Transverse colon (tissue), 4 donors: ENCODE results near the gene CTNNAL1.

ENCODE experiments used
- EP300 ChIP-seq: sonication (generic); formaldehyde crosslinking; IDR thresholded peaks from one replicate; pipeline ENCODE4 v1.6.1; 2017; ENCODE audit warnings: antibody characterized with exemption, low read depth
- POLR2A ChIP-seq: fragments of 450-650 bp; IDR thresholded peaks from one replicate; pipeline ENCODE4 v1.6.1; 2016; ENCODE audit warnings: antibody characterized with exemption, mild to moderate bottlenecking, moderate library complexity
- POLR2AphosphoS5 ChIP-seq, 3 donors: sonication (generic); formaldehyde crosslinking; IDR thresholded peaks; one replicate each; pipeline ENCODE4 v1.6.1; 2016; ENCODE audit warnings: antibody characterized with exemption in 3 of 3
- TF ChIP-seq, protein P1 (sequence below), 5 experiments: fragments of 200-600 bp in 3 of 5; fragments of 450-650 bp in 2 of 5; sonication (generic) in 3 of 5; IDR thresholded peaks; 1 replicate in 2 of 5; 2 replicates in 3 of 5; pipeline ENCODE4 v1.5.1; 2016 to 2017; ENCODE audit warnings: antibody characterized with exemption in 5 of 5, inconsistent platforms in 3 of 5, mild to moderate bottlenecking in 2 of 5, moderate library complexity in 1 of 5

DNA sequence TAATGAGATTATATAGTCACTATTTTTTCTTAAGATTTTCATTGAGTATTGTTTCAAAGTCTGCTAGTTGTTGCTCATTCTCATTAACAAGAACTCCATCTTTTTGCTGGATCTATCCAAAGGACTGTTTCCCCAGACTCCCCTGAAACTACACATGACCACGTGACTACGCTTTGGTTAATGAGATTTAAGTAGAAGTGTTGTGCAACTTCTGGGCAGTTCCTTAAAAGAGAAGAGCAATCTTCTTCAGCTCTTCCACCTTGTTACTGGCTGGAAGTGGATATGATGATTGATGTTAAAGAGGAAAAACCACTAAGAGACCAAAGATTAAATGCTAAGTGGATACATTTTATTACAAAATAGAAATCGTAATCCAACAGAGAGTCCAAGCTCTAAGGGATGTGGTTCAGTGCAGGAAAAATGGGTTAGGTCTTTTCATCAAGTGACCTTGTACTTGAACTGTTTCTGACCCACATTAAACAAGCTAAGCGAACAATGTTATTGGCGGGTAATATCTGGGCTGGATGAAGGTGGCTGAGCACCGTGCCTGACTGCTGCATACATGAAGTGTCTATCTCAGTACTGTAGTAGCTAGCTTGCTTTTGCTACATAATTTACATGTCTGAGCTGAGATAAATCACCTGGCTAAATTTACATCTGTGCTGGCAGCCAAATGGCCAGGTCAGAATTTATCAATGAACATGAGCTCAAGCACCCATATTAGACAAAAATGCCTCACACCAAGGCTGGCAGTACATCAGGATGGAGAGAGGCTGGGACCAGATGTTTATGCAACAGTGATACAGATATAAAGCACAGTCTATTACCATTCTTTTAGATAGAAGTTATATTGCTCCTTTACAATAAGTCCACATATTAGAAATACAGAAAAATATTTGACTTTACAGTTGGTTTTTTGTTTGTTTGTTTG, 7.5 kb upstream of the CTNNAL1 start:
- TF ChIP-seq, protein P1, sequence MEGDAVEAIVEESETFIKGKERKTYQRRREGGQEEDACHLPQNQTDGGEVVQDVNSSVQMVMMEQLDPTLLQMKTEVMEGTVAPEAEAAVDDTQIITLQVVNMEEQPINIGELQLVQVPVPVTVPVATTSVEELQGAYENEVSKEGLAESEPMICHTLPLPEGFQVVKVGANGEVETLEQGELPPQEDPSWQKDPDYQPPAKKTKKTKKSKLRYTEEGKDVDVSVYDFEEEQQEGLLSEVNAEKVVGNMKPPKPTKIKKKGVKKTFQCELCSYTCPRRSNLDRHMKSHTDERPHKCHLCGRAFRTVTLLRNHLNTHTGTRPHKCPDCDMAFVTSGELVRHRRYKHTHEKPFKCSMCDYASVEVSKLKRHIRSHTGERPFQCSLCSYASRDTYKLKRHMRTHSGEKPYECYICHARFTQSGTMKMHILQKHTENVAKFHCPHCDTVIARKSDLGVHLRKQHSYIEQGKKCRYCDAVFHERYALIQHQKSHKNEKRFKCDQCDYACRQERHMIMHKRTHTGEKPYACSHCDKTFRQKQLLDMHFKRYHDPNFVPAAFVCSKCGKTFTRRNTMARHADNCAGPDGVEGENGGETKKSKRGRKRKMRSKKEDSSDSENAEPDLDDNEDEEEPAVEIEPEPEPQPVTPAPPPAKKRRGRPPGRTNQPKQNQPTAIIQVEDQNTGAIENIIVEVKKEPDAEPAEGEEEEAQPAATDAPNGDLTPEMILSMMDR (IDR thresholded peaks at IDR 0.05): no peak
- no peak for TF ChIP-seq EP300
- TF ChIP-seq POLR2A: no peak
- no peak for TF ChIP-seq POLR2AphosphoS5 (IDR thresholded peaks at IDR 0.05)
